Endothelial cell of hepatic sinusoid (primary cell): ENCODE data around the gene PHACTR4.
"Not testable (repeated sequence)": the region's sequence is repeated elsewhere in the genome, so short reads cannot be mapped to it uniquely, and the experiment has no call there.

Experiments
- in situ Hi-C: cut with HindIII; loops from 2 replicates; pipeline ENCODE4 v1.10.0; 2017; ENCODE audit warnings: low sequenced_read_pairs

Gene PHACTR4

GRCh38 chr1:28519946-28520725 is 150.6 kb downstream of the PHACTR4 start:
- in situ Hi-C loops = no loop called here

- in situ Hi-C loops = not testable (repeated sequence)
These were observed 151.3 kb downstream of the PHACTR4 start for GRCh38 chr1:28520796-28521195.

DNA sequence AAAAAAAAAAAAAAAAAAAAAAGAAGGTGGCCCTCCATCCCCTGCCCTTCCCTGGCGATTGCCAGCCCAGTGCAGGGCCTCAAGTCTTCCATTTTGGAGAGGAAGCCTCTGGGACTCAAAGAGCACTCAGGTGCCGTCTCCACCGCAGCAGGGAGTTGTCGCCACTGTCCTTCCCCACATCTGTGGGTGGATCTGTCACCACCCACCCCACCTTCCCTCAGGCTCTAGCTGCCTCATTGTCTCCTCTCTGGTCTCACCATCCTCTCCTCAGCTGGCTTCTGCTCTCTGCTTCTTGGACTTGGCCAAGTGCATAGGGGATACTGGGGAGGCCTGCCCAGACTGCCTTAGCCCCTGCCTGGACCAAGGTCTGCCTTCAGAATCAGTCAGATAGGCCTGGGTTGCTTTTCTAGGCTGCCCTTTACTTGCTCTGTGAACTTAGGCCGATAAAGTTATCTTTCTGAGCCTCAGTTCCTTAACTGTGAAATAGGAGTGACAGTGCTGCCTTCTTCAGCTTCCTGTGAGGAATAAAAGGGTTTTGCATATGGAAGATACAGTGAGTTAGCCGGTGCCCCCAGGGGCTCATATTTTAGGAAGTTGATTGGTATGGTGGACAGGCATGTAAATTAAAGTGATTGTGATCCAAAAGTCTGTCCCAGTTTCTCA is 152.1 kb downstream of the PHACTR4 start:
- in situ Hi-C loops = no loop called here

DNA sequence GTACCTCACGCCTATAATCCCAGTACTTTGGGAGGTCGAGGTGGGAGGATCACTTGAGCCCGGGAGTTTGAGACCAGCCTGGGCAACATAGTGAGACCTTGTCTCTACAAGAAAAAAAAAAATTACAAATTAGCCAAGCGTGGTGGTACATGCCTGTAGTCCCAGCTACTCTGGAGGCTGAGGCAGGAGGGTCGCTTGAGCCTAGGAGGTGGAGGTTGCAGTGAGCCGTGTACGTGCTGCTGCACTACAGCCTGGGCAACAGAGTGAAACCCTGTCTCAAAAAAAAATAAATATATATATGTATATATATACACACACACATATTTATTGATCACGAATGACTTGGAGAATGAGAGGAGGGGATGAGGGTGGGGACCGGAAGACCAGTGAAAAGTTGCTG is 153.0 kb downstream of the PHACTR4 start:
- in situ Hi-C loops = not testable (repeated sequence)

DNA sequence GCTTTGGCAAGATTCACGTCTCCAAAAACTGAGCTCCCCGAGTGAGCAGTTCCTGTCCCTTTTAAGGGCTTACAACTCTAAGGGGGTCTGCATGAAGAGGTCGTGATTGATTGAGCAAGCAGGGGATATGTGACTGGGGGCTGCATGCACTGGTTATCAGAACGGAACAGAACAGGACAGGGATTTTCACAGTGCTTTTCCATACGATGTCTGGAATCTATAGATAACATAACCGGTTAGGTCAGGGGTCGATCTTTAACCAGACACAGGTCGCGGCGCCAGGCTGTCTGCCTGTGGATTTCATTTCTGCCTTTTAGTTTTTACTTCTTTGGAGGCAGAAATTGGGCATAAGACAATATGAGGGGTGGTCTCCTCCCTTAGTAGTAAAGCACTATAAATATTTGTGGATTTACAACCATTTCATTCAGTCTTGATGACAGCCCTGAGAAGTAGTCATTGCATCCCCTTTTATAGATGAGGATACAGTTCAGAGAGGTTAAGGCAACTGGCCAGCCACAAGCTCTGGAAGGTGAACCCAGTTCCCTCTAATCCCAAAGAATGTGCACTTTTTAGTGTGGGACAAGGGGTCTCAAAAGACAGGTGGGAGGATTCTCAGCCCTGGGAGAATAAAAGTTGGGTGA is 155.6 kb downstream of the PHACTR4 start:
- in situ Hi-C loops = not testable (repeated sequence)

- in situ Hi-C loops = no loop called here
These were observed 157.3 kb downstream of the PHACTR4 start for GRCh38 chr1:28526886-28527285.

DNA sequence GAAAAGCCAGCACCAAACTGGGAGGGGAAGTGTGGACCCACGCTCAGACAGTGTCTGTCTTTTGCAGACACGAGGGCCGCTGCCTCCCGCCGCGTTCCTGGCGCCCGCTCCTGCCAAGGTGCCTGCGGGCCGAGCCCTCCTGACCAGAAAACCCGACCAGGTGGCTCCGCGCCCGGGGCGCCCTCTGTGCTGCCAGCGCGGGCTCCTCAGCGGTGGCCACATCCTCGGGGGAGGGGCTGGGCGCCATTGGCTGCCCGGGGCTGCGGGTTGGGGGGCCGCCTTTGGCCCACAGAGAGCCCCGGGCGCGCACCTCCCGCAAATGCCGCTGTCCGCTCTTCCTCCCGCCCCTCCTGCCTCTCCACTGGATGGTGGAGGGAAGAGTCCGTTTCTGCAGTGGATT is 160.9 kb downstream of the PHACTR4 start:
- in situ Hi-C loops = no loop called here

DNA sequence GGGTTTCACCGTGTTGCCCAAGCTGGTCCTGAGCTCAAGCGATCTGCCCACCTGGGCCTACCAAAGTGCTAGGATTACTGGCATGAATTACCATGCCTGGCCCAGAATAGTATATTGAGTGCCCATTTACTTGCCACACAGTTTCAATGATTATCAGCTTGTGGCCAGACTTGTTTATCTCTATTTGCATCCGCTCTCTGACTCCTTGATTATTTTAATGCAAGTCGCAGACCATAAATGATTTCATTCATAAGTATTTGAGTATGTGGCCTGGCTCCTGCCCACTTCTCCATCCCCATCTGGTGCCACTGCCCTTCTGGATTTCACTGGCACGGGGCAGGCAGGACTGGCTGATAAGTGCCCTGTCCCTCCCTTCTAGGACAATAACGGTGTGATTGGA is 165.1 kb downstream of the PHACTR4 start:
- in situ Hi-C loops = no loop called here

GRCh38 chr1:28535180-28535579 is 165.6 kb downstream of the PHACTR4 start:
- in situ Hi-C loops = no loop called here

GRCh38 chr1:28537457-28538199 is 168.1 kb downstream of the PHACTR4 start:
- in situ Hi-C loops = no loop called here

DNA sequence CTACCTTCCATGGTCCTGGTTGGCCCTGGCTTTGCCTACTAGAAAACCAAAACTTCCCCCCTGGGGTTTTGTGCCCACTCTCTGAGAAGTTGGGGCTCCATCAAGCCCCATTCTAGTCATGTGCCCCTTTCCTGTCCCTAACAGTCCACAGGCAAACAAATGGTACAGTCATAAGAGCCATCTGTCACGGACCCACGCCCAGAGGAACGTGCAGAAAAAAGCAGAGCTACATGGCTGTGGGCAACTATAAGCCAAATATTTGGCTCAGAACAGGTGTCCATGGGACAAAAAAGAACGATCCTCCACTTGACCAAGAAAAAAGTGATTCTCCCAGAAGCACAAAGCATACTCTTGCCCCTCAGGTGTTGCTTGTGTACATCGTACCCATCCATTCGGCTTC is 168.7 kb downstream of the PHACTR4 start:
- in situ Hi-C loops = no loop called here

DNA sequence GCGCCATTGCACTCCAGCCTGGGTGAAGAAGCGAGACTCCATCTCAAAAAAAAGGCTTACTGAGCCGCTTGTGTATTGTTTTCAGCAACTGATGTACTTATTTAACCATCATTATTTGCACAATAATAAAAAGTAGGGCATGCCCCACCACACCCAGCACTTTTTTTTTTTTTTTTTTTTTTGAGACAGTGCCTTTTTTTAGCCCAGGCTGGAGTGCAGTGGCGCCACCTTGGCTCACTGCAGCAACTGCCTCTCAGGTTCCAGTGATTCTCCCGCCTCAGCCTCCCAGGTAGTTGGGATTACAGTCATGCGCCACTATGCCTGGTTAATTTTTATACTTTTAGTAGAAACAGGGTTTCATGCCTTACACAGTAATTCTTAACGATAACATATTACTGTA is 171.1 kb downstream of the PHACTR4 start:
- in situ Hi-C loops = no loop called here

DNA sequence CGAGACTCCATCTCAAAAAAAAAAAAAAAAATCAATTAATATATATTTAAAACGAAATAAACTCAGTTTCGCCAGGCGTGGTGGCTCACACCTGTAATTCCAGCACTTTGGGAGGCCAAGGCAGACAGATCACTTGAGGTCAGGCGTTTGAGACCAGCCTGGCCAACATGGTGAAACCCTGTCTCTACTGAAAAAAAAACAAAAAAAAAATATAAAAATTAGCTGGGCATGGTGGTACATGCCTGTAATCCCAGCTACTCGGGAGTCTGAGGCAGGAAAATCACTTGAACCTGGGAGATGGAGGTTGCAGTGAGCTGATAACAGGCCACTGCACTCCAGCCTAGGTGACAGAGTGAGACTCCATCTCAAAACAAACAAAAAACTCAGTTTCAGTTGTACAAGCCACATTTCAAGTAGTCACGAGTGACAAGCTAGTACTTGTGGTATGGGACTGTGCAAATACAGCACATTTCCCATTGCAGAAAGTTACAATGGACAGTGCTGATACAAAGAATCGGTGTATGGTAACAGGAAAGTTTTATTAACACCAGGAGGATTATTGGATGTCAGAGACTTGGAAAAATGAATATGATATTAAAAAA is 172.0 kb downstream of the PHACTR4 start:
- in situ Hi-C loops = not testable (repeated sequence)

DNA sequence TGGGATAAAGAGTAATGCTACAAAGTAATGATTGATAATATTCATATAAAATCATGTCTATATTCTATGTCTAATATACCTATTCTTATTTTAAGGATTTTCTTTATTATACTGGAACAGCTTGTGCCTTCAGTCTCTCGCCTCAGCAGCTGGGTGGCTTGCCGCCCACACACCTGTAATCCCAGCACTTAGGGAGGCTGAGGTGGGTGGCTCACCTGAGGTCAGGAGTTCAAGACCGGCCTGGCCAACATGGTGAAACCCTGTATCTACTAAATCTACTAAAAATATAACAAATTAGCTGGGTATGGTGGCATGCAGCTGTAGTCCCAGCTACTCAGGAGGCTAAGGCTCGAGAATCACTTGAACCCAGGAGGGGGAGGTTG is 175.7 kb downstream of the PHACTR4 start:
- in situ Hi-C loops = no loop called here

- in situ Hi-C loops = no loop called here
These were observed 178.8 kb downstream of the PHACTR4 start for GRCh38 chr1:28548318-28548717.
